Measurements from ENCODE around the gene XRRA1.

- TF ChIP-seq POLR2A (IDR thresholded peaks at IDR 0.05; ENCODE audit: low read length) (no peak), GATA1 (IDR thresholded peaks at IDR 0.05; ENCODE audit: low read depth, low read length) (no peak)
Observed at GRCh38 chr11:74820763-74821162, 128.1 kb downstream of the XRRA1 start.
